ENCODE results near the gene GSG1L. TPM values are rescaled to one million over a fixed set of nuclear protein-coding genes. Genes with fewer than 3 reads are reported as not detected.
A peak's percentile ranks its signal among the peaks of the same experiment; 100 is the strongest.

Gene GSG1L
- total and polyA plus RNA-seq, 9 of the 15 experiments (the other 6 are each of a cell fraction or from before 2014, with no cell fraction given), result not detected

DNA sequence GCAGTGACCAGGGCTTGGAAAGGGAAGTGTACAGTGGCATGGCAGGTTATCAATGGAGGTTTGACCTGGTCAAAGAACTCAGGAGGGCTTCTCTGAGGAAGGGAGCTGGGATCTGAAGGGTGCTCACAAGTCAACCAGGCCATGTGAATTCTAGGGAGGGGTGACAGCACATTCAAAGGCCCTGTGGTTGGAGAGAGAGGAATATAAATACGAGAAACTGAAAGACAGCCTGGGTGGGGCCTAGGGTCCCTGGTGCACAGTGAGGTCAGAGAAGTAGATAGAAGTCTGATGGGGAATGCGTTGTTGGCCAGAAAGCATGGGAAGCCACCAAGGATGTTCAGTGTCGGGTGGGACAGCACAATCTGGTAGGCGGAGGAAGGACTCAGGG, 302.7 kb downstream of the GSG1L start:
- H3K27ac ChIP-seq (ENCODE audit: extremely low read depth, low read depth, low read length), result no peak overlapping the region
- POLR2A ChIA-PET, result interaction anchor here (0.6 to 1.1 kb wide), 2 partner anchors 59 to 178 kb away, joined by 3 read pairs; no protein-coding TSS in a partner anchor

DNA sequence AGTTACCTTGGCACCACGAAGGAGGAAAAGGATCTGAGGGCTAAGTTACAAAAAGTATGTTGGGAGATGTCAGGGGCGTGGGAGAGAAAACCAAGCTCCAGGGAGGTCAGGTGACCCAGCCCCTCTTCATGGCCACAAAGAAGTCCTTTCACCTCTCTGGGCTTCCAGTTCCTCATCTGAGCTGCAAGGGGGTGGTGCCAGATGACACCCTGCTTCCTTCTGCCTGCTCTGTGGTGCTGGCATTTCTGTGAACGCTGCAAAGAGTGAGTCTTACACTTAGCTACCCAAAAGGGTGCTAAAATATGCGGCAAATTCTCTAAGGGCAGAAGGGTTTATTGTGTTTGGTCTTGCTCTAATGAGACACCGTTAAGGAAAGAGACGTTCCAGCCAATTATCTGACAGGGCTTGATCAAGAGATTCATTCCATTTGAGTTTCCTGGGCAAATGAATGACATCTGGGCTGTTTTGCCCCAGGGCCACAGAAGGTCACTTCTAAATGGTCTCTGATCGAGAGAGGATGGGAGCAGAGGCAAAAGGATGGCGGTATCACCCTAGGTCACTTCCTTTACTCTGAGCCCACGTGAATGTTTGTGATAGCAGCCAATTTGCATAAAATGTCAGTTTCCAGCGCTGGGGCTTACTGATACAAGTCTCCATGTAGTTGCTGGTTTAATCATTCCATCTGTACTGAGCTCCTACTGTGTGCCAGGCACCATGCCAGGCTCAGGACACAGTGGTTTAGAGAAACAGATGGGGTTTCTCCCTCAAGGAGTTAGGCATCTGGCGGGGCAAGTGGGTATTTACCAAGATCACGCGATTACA, 303.3 kb downstream of the GSG1L start:
- peak; percentile 33 for ATAC-seq
- in situ Hi-C loops (cut with MboI) (no loop called here), intact Hi-C loops (cut with micrococcal nuclease) (no loop called here)
- H4K20me1 ChIP-seq (replicated peaks; ENCODE audit: control insufficient read depth, insufficient read depth, low read length), result no peaks in the 10 kb centered on the region
- peak overlapping the region; percentile 72 for H2AFZ ChIP-seq (ENCODE audit: low read depth, low read length)
- peaks cover 4% of the 10 kb centered on the region; the same call in 1 of the 3 replicates for H3K36me3 ChIP-seq (ENCODE audit: control insufficient read depth, insufficient read depth, low read length)
- WGBS (ENCODE audit: insufficient coverage, low coverage, missing lambda C conversion rate), result 28% methylated on average over 13 of the region's 13 CpGs
- no TSS peak for BruUV-seq (replicated peaks)
- peaks cover 25 to 29% of the 10 kb centered on the region in 2 experiments; a peak in 4 of 5 replicates for H3K4me1 ChIP-seq (replicated peaks in 1 of 2; ENCODE audit: control insufficient read depth in 2 of 2, insufficient read depth in 2 of 2, low read length in 2 of 2)
- peak; percentile 63 for FAIRE-seq
- H3K9me1 ChIP-seq (ENCODE audit: control insufficient read depth, insufficient read depth, low read length), result peaks cover 6% of the 10 kb centered on the region
- peak; percentile 27 to 52 (median 38) for DNase-seq (ENCODE audit: extremely low read depth in 1 of 4, low spot score in 3 of 4)
- H3K27ac ChIP-seq (ENCODE audit: extremely low read depth, low read depth, low read length), result peak overlapping the region; percentile 26; the same call in 1 of the 3 replicates
- no peaks in the 10 kb centered on the region for H3K27me3 ChIP-seq (ENCODE audit: control insufficient read depth in 2 of 2, insufficient read depth in 2 of 2, low read length in 2 of 2)
- no peaks in the 10 kb centered on the region for H3K9me3 ChIP-seq (replicated peaks; ENCODE audit: control insufficient read depth, insufficient read depth, low read depth, low read length)
- TF ChIP-seq KDM5B (IDR thresholded peaks at IDR 0.05; ENCODE audit: insufficient replicate concordance, low read depth, low read length), result no peak
- no peak for TF ChIP-seq BDP1 (IDR thresholded peaks at IDR 0.05; ENCODE audit: insufficient read depth, insufficient read length)
- peak; percentile 19; the same call in 1 of the 2 replicates for TF ChIP-seq TAL1 (IDR thresholded peaks at IDR 0.05)
- peak; percentile 60 for TF ChIP-seq CBFA2T3 (IDR thresholded peaks at IDR 0.05)
- peak; percentile 97 for TF ChIP-seq ZKSCAN1 (IDR thresholded peaks at IDR 0.05; ENCODE audit: low read depth, low read length)
- TF ChIP-seq NFIC (IDR thresholded peaks at IDR 0.05), result peak; percentile 38; the same call in 1 of the 2 replicates
- TF ChIP-seq TCF3 (CRISPR knock-in tag; IDR thresholded peaks at IDR 0.05), result peak; percentile 45
- TF ChIP-seq SPI1 (IDR thresholded peaks at IDR 0.05; ENCODE audit: borderline replicate concordance, low read depth, low read length), result peak; percentile 65; the same call in 1 of the 2 replicates
- H3K4me2 ChIP-seq (ENCODE audit: insufficient read depth, low read length), result peak overlapping the region; percentile 43
- peak overlapping the region in 1 of 2 experiments; percentile 45; a peak in 1 of 4 replicates for H3K9ac ChIP-seq (ENCODE audit: insufficient read depth in 1 of 2, low read depth in 2 of 2, low read length in 2 of 2)
- no peak overlapping the region for H3K4me3 ChIP-seq
- H3K79me2 ChIP-seq (ENCODE audit: control insufficient read depth, insufficient read depth, low read length), result no peaks in the 10 kb centered on the region
- ChIA-PET CTCF (ENCODE audit: low intra/inter-chr PET ratio) (no interaction called here), POLR2A (interaction anchor here (0.6 to 1.1 kb wide), 4 partner anchors 58 to 179 kb away, joined by 3 read pairs; no protein-coding TSS in a partner anchor)

More for the DNA sequence above, 302.7 kb downstream of the GSG1L start:
- Histone ChIP-seq H3K9me3 (replicated peaks; ENCODE audit: control insufficient read depth, insufficient read depth, low read depth, low read length) (no peaks in the 10 kb centered on the region), H3K4me1 (replicated peaks in 1 of 2; ENCODE audit: control insufficient read depth in 2 of 2, insufficient read depth in 2 of 2, low read length in 2 of 2) (peaks cover 21 to 24% of the 10 kb centered on the region in 2 experiments; a peak in 4 of 5 replicates), H3K9ac (ENCODE audit: insufficient read depth in 1 of 2, low read depth in 2 of 2, low read length in 2 of 2) (no peak overlapping the region), H3K4me2 (ENCODE audit: insufficient read depth, low read length) (no peak overlapping the region), H3K4me3 (no peak overlapping the region), H3K36me3 (ENCODE audit: control insufficient read depth, insufficient read depth, low read length) (peaks cover 4% of the 10 kb centered on the region; the same call in 1 of the 3 replicates), H3K27me3 (ENCODE audit: control insufficient read depth in 2 of 2, insufficient read depth in 2 of 2, low read length in 2 of 2) (no peaks in the 10 kb centered on the region), H2AFZ (ENCODE audit: low read depth, low read length) (no peak overlapping the region), H4K20me1 (replicated peaks; ENCODE audit: control insufficient read depth, insufficient read depth, low read length) (no peaks in the 10 kb centered on the region), H3K79me2 (ENCODE audit: control insufficient read depth, insufficient read depth, low read length) (no peaks in the 10 kb centered on the region), H3K9me1 (ENCODE audit: control insufficient read depth, insufficient read depth, low read length) (peaks cover 6% of the 10 kb centered on the region)
- no peak for ATAC-seq
- CTCF ChIA-PET (ENCODE audit: low intra/inter-chr PET ratio), result no interaction called here
- BruUV-seq (replicated peaks), result no TSS peak
- DNase-seq (ENCODE audit: extremely low read depth in 1 of 4, low spot score in 3 of 4), result no peak
- TF ChIP-seq RBM25 (IDR thresholded peaks at IDR 0.05; ENCODE audit: low read depth, low read length, severe bottlenecking), result peak; percentile 64
- no peak for TF ChIP-seq ZNF347 (CRISPR knock-in tag; IDR thresholded peaks at IDR 0.05; ENCODE audit: low read depth)
- FAIRE-seq, result no peak
- WGBS (ENCODE audit: insufficient coverage, low coverage, missing lambda C conversion rate), result 68% methylated on average over 4 of the region's 4 CpGs
- intact Hi-C loops (cut with micrococcal nuclease) (no loop called here), in situ Hi-C loops (cut with MboI) (no loop called here)

Measured in K562 (cell line).